ENCODE data around the gene FMN2.

FMN2 gene

DNA sequence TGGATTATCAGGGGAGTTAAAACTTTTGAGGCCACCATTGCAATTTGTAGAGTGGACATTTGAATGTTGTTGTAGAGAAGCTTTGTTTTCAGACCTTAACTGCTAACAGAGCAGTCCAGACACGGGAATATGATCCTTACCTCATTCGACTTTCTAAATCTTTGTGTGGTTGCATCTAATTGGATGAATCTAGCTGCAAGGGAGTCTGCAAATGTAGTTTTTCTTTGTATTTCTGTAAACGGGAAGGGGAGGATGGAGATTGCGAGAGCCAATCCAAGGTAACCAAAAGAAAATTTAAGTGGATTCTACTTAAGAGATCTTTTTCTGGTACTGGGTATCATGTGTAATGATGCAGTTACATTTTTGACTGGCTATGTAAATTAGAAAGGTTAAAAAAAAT, 110.2 kb downstream of the FMN2 start:
- TF ChIP-seq, protein P1, sequence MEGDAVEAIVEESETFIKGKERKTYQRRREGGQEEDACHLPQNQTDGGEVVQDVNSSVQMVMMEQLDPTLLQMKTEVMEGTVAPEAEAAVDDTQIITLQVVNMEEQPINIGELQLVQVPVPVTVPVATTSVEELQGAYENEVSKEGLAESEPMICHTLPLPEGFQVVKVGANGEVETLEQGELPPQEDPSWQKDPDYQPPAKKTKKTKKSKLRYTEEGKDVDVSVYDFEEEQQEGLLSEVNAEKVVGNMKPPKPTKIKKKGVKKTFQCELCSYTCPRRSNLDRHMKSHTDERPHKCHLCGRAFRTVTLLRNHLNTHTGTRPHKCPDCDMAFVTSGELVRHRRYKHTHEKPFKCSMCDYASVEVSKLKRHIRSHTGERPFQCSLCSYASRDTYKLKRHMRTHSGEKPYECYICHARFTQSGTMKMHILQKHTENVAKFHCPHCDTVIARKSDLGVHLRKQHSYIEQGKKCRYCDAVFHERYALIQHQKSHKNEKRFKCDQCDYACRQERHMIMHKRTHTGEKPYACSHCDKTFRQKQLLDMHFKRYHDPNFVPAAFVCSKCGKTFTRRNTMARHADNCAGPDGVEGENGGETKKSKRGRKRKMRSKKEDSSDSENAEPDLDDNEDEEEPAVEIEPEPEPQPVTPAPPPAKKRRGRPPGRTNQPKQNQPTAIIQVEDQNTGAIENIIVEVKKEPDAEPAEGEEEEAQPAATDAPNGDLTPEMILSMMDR (conservative IDR thresholded peaks at IDR 0.05; ENCODE audit: low read depth, low read length), result no peak
- no peak for DNase-seq (ENCODE audit: low read depth)
- H3K4me3 ChIP-seq (ENCODE audit: low read depth, low read length), result no peak overlapping the region

DNA sequence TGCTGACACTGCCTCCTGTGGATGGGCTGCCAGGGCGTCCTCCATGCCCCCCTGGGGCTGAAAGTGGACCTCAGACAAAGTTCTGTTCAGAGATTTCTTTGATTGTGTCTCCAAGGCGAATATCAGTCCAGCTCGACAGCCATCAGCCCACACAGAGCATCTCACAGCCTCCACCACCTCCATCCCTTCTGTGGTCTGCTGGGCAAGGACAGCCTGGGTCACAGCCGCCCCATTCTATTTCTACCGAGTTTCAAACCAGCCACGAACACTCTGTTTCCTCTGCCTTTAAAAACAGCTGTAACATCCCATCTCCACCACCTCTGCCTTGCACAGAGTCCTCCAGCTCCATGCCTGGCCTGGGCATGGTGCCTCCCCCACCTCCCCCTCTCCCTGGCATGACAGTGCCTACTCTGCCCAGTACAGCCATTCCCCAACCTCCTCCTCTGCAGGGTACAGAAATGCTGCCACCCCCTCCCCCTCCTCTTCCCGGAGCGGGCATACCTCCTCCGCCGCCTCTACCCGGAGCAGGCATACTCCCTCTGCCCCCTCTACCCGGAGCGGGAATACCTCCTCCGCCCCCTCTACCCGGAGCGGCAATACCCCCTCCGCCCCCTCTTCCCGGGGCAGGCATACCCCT, 115.5 kb downstream of the FMN2 start:
- no peak for DNase-seq (ENCODE audit: low read depth)
- TF ChIP-seq, protein P1 (conservative IDR thresholded peaks at IDR 0.05; ENCODE audit: low read depth, low read length), result no peak
- H3K4me3 ChIP-seq (ENCODE audit: low read depth, low read length), result no peak overlapping the region

DNA sequence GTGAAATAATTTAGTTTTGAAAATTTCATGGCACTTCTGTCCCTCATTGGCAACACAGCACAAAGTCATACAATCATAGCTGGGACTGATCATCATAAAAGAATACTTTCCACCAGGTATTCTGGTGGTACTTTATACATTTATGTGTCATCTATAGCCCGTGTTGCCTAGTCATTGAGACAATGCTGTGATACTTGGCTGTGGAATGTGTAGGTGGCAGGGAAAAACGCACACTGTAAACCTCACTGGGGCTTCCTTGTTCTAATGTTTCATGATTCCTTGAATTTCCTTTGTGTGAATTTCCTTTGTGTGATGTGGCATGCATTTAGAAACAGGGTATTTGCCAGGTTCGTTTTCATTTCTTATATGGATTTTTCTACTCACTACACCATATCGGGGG, 118.3 kb downstream of the FMN2 start:
- TF ChIP-seq, protein P1 (conservative IDR thresholded peaks at IDR 0.05; ENCODE audit: low read depth, low read length), result no peak
- no peak for DNase-seq (ENCODE audit: low read depth)
- no peak overlapping the region for H3K4me3 ChIP-seq (ENCODE audit: low read depth, low read length)

DNA sequence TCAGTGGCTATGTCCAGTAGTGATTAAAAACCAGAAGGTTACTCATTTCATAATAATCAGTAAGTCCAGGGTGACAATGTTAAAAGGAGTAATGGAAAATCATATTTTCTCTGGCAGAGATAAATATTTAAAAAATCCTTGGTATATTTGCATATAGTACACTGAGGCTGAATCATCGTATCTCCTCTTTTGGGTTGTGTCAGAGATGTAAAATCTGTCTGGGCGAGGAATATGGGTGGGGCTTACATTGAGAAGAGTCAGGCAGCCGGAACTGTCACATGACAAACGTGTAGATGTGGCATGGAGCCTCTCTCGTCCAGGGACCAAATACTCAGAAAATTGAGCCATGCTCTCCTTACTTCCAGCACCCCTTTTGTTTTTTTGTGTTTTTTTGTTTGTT, 120.9 kb downstream of the FMN2 start:
- no peak overlapping the region for H3K4me3 ChIP-seq (ENCODE audit: low read depth, low read length)
- TF ChIP-seq, protein P1 (conservative IDR thresholded peaks at IDR 0.05; ENCODE audit: low read depth, low read length), result no peak
- no peak for DNase-seq (ENCODE audit: low read depth)

DNA sequence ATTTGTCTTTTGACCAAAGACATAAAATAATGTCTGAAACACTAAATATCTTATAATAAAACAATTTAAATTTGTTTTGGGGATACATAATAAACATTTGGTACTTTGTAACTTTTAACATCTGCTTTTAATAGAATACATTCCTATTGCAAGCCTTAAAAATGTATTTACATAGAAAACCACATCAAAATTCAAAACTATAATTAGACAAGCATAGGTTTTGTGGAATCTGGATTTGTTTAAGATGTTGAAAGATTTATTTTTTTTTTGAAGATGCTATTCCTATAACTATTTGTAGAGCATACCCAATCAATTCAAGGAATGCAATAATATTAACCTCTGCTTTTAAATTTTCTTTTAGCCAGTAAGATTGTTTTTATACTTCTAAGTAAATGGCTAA, 125.7 kb downstream of the FMN2 start:
- no peak overlapping the region for H3K4me3 ChIP-seq (ENCODE audit: low read depth, low read length)
- no peak for DNase-seq (ENCODE audit: low read depth)
- TF ChIP-seq, protein P1 (conservative IDR thresholded peaks at IDR 0.05; ENCODE audit: low read depth, low read length), result no peak

DNA sequence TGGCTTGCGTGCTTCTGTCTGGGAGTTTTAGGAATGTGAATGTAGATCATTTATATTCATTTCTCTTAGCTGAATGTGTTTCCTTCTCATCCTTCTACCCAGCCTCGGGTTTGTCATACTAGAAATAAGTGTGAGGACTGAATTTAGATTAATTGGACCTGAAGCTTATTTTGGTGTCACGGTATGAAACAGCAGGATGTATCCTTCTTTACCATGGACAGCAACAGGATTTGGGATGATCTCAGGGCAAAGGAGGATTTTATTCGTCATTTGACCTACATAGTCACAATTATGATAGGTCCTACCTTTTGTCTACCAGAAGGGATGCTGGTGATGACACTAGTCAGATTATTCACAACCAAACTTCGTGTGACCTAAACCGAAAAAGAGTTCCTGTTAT, 127.4 kb downstream of the FMN2 start:
- TF ChIP-seq, protein P1 (conservative IDR thresholded peaks at IDR 0.05; ENCODE audit: low read depth, low read length), result no peak
- DNase-seq (ENCODE audit: low read depth), result no peak
- H3K4me3 ChIP-seq (ENCODE audit: low read depth, low read length), result no peak overlapping the region

DNA sequence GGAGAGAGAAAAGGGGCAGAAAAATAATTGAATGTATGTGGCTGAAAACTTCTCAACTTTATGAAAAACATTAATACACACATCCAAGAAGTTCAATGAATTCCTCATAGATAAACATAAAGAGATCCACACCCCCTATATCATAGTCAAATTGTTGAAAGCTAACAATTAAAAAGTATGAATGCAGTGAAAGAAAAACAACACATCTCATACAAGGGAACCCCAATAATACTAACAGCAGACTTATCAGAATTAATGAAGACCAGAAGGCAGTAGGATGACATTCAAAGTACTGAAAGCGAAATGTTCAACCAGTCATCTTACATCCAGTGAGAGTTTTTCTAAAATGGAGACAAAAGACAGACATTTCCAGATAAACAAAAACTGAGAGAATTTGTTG, 134.4 kb downstream of the FMN2 start:
- H3K4me3 ChIP-seq (ENCODE audit: low read depth, low read length), result no peak overlapping the region
- no peak for DNase-seq (ENCODE audit: low read depth)
- TF ChIP-seq, protein P1 (conservative IDR thresholded peaks at IDR 0.05; ENCODE audit: low read depth, low read length), result no peak

All from choroid plexus epithelial cell (primary cell).